Rectal smooth muscle tissue (tissue), 1 donor: Measurements from ENCODE around the gene IL1RAPL1.

ENCODE experiments used
- H3K27ac ChIP-seq: one replicate; pipeline ENCODE4 v1.7.0; 2013; ENCODE audit warnings: low read depth, low read length, inconsistent platforms
- H3K27me3 ChIP-seq: one replicate; pipeline ENCODE4 v1.7.0; 2013; ENCODE audit warnings: low read length; ENCODE audit not compliant: control insufficient read depth, insufficient read depth
- H3K36me3 ChIP-seq: one replicate; pipeline ENCODE4 v1.7.0; 2013; ENCODE audit warnings: low read length; ENCODE audit not compliant: control insufficient read depth, insufficient read depth
- H3K4me1 ChIP-seq: one replicate; pipeline ENCODE4 v1.7.0; 2013; ENCODE audit warnings: low read length; ENCODE audit not compliant: control insufficient read depth, insufficient read depth
- H3K4me3 ChIP-seq: one replicate; pipeline ENCODE4 v1.7.0; 2013; ENCODE audit warnings: low read length
- H3K9ac ChIP-seq: one replicate; pipeline ENCODE4 v1.7.0; 2013; ENCODE audit warnings: low read length

The IL1RAPL1 gene

GRCh38 chrX:28843817-28844216 is 256.6 kb downstream of the IL1RAPL1 start:
- no peak overlapping the region for H3K27ac ChIP-seq
- H3K36me3 ChIP-seq = no peaks in the 10 kb centered on the region
- H3K9ac ChIP-seq = no peak overlapping the region
- no peaks in the 10 kb centered on the region for H3K27me3 ChIP-seq
- H3K4me3 ChIP-seq = no peak overlapping the region
- no peaks in the 10 kb centered on the region for H3K4me1 ChIP-seq

GRCh38 chrX:28847423-28847822 is 260.2 kb downstream of the IL1RAPL1 start:
- no peaks in the 10 kb centered on the region for H3K36me3 ChIP-seq
- no peak overlapping the region for H3K9ac ChIP-seq
- H3K27ac ChIP-seq = no peak overlapping the region
- H3K4me3 ChIP-seq = no peak overlapping the region
- H3K4me1 ChIP-seq = no peaks in the 10 kb centered on the region
- no peaks in the 10 kb centered on the region for H3K27me3 ChIP-seq

GRCh38 chrX:28848707-28849106 is 261.5 kb downstream of the IL1RAPL1 start:
- Histone ChIP-seq H3K36me3 (no peaks in the 10 kb centered on the region), H3K27me3 (no peaks in the 10 kb centered on the region), H3K4me1 (no peaks in the 10 kb centered on the region), H3K4me3 (no peak overlapping the region), H3K9ac (no peak overlapping the region), H3K27ac (no peak overlapping the region)

GRCh38 chrX:28850955-28851354 is 263.7 kb downstream of the IL1RAPL1 start:
- Histone ChIP-seq H3K4me3 (no peak overlapping the region), H3K9ac (no peak overlapping the region), H3K4me1 (no peaks in the 10 kb centered on the region), H3K27me3 (no peaks in the 10 kb centered on the region), H3K36me3 (no peaks in the 10 kb centered on the region), H3K27ac (no peak overlapping the region)

- no peaks in the 10 kb centered on the region for H3K36me3 ChIP-seq
- H3K4me1 ChIP-seq = no peaks in the 10 kb centered on the region
- no peak overlapping the region for H3K27ac ChIP-seq
- H3K27me3 ChIP-seq = no peaks in the 10 kb centered on the region
- H3K4me3 ChIP-seq = no peak overlapping the region
- H3K9ac ChIP-seq = no peak overlapping the region
These were observed 264.6 kb downstream of the IL1RAPL1 start for GRCh38 chrX:28851871-28852270.

- Histone ChIP-seq H3K9ac (no peak overlapping the region), H3K36me3 (no peaks in the 10 kb centered on the region), H3K4me3 (no peak overlapping the region), H3K27ac (no peak overlapping the region), H3K4me1 (no peaks in the 10 kb centered on the region), H3K27me3 (no peaks in the 10 kb centered on the region)
These were observed 267.4 kb downstream of the IL1RAPL1 start for GRCh38 chrX:28854637-28855036.

- Histone ChIP-seq H3K27ac (no peak overlapping the region), H3K36me3 (no peaks in the 10 kb centered on the region), H3K27me3 (no peaks in the 10 kb centered on the region), H3K4me3 (no peak overlapping the region), H3K4me1 (no peaks in the 10 kb centered on the region), H3K9ac (no peak overlapping the region)
These were observed 289.2 kb downstream of the IL1RAPL1 start for GRCh38 chrX:28876408-28876807.

GRCh38 chrX:28876901-28877300 is 289.7 kb downstream of the IL1RAPL1 start:
- H3K4me1 ChIP-seq = no peaks in the 10 kb centered on the region
- no peak overlapping the region for H3K4me3 ChIP-seq
- H3K9ac ChIP-seq = no peak overlapping the region
- H3K27me3 ChIP-seq = no peaks in the 10 kb centered on the region
- H3K36me3 ChIP-seq = no peaks in the 10 kb centered on the region
- no peak overlapping the region for H3K27ac ChIP-seq

- no peaks in the 10 kb centered on the region for H3K36me3 ChIP-seq
- H3K9ac ChIP-seq = no peak overlapping the region
- no peak overlapping the region for H3K4me3 ChIP-seq
- H3K4me1 ChIP-seq = no peaks in the 10 kb centered on the region
- no peak overlapping the region for H3K27ac ChIP-seq
- H3K27me3 ChIP-seq = no peaks in the 10 kb centered on the region
These were observed 292.9 kb downstream of the IL1RAPL1 start for GRCh38 chrX:28880136-28880535.

- Histone ChIP-seq H3K27ac (no peak overlapping the region), H3K36me3 (no peaks in the 10 kb centered on the region), H3K9ac (no peak overlapping the region)
These were observed 297.6 kb downstream of the IL1RAPL1 start for GRCh38 chrX:28884823-28885222.

GRCh38 chrX:28888416-28888815 is 301.2 kb downstream of the IL1RAPL1 start:
- H3K4me1 ChIP-seq = no peaks in the 10 kb centered on the region
- H3K4me3 ChIP-seq = no peak overlapping the region
- no peak overlapping the region for H3K27ac ChIP-seq
- H3K36me3 ChIP-seq = no peaks in the 10 kb centered on the region
- H3K9ac ChIP-seq = no peak overlapping the region
- no peaks in the 10 kb centered on the region for H3K27me3 ChIP-seq

More at GRCh38 chrX:28884823-28885222, 297.6 kb downstream of the IL1RAPL1 start:
- H3K27me3 ChIP-seq = no peaks in the 10 kb centered on the region
- no peak overlapping the region for H3K4me3 ChIP-seq
- no peaks in the 10 kb centered on the region for H3K4me1 ChIP-seq

- no peak overlapping the region for H3K9ac ChIP-seq
- no peak overlapping the region for H3K4me3 ChIP-seq
- no peaks in the 10 kb centered on the region for H3K4me1 ChIP-seq
- H3K36me3 ChIP-seq = no peaks in the 10 kb centered on the region
- H3K27me3 ChIP-seq = no peaks in the 10 kb centered on the region
- H3K27ac ChIP-seq = no peak overlapping the region
These were observed 302.4 kb downstream of the IL1RAPL1 start for GRCh38 chrX:28889591-28890090.

GRCh38 chrX:28901637-28902036 is 314.4 kb downstream of the IL1RAPL1 start:
- Histone ChIP-seq H3K4me3 (no peak overlapping the region), H3K9ac (no peak overlapping the region), H3K36me3 (no peaks in the 10 kb centered on the region), H3K27ac (no peak overlapping the region), H3K27me3 (no peaks in the 10 kb centered on the region), H3K4me1 (no peaks in the 10 kb centered on the region)
